HepG2 (cell line): Measurements from ENCODE around the gene ATXN2. TPM values are rescaled to one million over a fixed set of nuclear protein-coding genes. Genes with fewer than 3 reads are reported as not detected.

Experiments
- ATAC-seq: fragments of 200-7000 bp; cut with Tn5 transposase; 3 replicates; pipeline ENCODE4 v1.9.1; 2020; ENCODE audit warnings: mild to moderate bottlenecking, moderate library complexity
- BruUV-seq: library from RNA; stranded (reverse); fragments of 400-500 nt; replicated peaks from 2 replicates; lab custom pipeline; 2021; lab: Mats Ljungman, UMichigan
- CTCF ChIA-PET: fragments of 300-600 bp; formaldehyde crosslinking; extraction: SDS; loops from one replicate; lab custom pipeline; 2021; ENCODE audit warnings: low total read pairs, inconsistent platforms, low intra/inter-chr PET ratio; lab: Yijun Ruan, JAX
- POLR2A ChIA-PET: fragments of 350-600 bp; sonication (Branson Sonifier 250); formaldehyde crosslinking; loops from one replicate; lab custom pipeline; 2020; ENCODE audit warnings: antibody characterized with exemption, inconsistent platforms; lab: Yijun Ruan, JAX
- DNase-seq: peaks from one replicate; pipeline ENCODE4 v3.0.0-alpha.2; 2015; ENCODE audit warnings: low spot score
- FAIRE-seq: peaks from 3 replicates; lab custom pipeline; 2011; peaks lifted over from hg19 to GRCh38; lab: Jason Lieb, UNC
- H2AFZ ChIP-seq: one replicate; pipeline ENCODE4 v1.6.1; 2011; ENCODE audit warnings: low read length, inconsistent platforms
- H3K27ac ChIP-seq: fragments of 300-600 bp; 3 replicates; pipeline ENCODE4 v1.8.0; 2011; ENCODE audit warnings: mixed run types, mild to moderate bottlenecking, mixed read lengths, low read length, inconsistent platforms; ENCODE audit not compliant: insufficient read depth; ENCODE audit errors: extremely low read length
- H3K27me3 ChIP-seq, 2 experiments: fragments of 200-600 bp in 1 of 2; 2 replicates in 1 of 2; 3 replicates in 1 of 2; pipeline versions ENCODE4 v1.6.0 to v1.8.0; 2011; ENCODE audit warnings: low read length in 2 of 2, mild to moderate bottlenecking in 2 of 2, moderate library complexity in 2 of 2, inconsistent platforms in 1 of 2; ENCODE audit not compliant: insufficient read depth in 2 of 2, control insufficient read depth in 1 of 2
- H3K36me3 ChIP-seq, 2 experiments: fragments of 200-600 bp in 1 of 2; replicated peaks in 1 of 2; 2 replicates in 1 of 2; 3 replicates in 1 of 2; pipeline versions ENCODE4 v1.5.1 to v1.8.0; 2011; ENCODE audit warnings: low read length in 2 of 2, inconsistent platforms in 1 of 2; ENCODE audit not compliant: insufficient read depth in 2 of 2, control insufficient read depth in 1 of 2
- H3K4me1 ChIP-seq: 2 replicates; pipeline ENCODE4 v1.5.1; 2012; ENCODE audit warnings: low read length, inconsistent platforms; ENCODE audit not compliant: insufficient read depth
- H3K4me2 ChIP-seq: 2 replicates; pipeline ENCODE4 v1.6.0; 2011; ENCODE audit warnings: low read depth, low read length, inconsistent platforms
- H3K4me3 ChIP-seq, 3 experiments: fragments of 200-600 bp in 1 of 3; sonication (generic), shearing (Covaris generic) in 1 of 3; replicated peaks in 1 of 3; 2 replicates each; pipeline ENCODE4 v1.5.1; 2011 to 2016; ENCODE audit warnings: low read length in 3 of 3, inconsistent platforms in 2 of 3, low read depth in 2 of 3, mild to moderate bottlenecking in 2 of 3, control low read depth in 1 of 3, mixed read lengths in 1 of 3; ENCODE audit not compliant: insufficient read depth in 1 of 3
- H3K79me2 ChIP-seq: one replicate; pipeline ENCODE4 v1.6.1; 2011; ENCODE audit warnings: low read length, inconsistent platforms; ENCODE audit not compliant: insufficient read depth
- H3K9ac ChIP-seq: 2 replicates; pipeline ENCODE4 v1.6.0; 2011; ENCODE audit warnings: mild to moderate bottlenecking, low read depth, low read length, inconsistent platforms; ENCODE audit not compliant: insufficient read depth
- H3K9me3 ChIP-seq: 2 replicates; pipeline ENCODE4 v1.5.1; 2012; ENCODE audit warnings: mild to moderate bottlenecking, low read length
- H4K20me1 ChIP-seq: 2 replicates; pipeline ENCODE4 v1.6.0; 2011; ENCODE audit warnings: inconsistent platforms, mild to moderate bottlenecking, low read length, moderate library complexity; ENCODE audit not compliant: insufficient read depth
- POLR2A ChIP-seq, 2 experiments: IDR thresholded peaks; 2 replicates each; pipeline ENCODE4 v1.6.1; 2011; ENCODE audit warnings: low read depth in 2 of 2, low read length in 2 of 2, mild to moderate bottlenecking in 1 of 2, moderate library complexity in 1 of 2; ENCODE audit not compliant: insufficient read depth in 1 of 2
- SRY ChIP-seq: sonication (generic); formaldehyde crosslinking; IDR thresholded peaks from 2 replicates; pipeline ENCODE4 v1.8.0; 2022; ENCODE audit warnings: mild to moderate bottlenecking, missing genetic modification reagents
- SSRP1 ChIP-seq: IDR thresholded peaks from 2 replicates; pipeline ENCODE4 v1.6.1; 2016; ENCODE audit warnings: control low read depth
- ZNF33B ChIP-seq: sonication (generic); formaldehyde crosslinking; IDR thresholded peaks from 2 replicates; pipeline ENCODE4 v1.5.1; 2020; ENCODE audit warnings: mild to moderate bottlenecking, missing genetic modification reagents
- ZNF468 ChIP-seq: sonication (generic); formaldehyde crosslinking; IDR thresholded peaks from 2 replicates; pipeline ENCODE4 v1.8.0; 2022; ENCODE audit warnings: mild to moderate bottlenecking, moderate library complexity, missing genetic modification reagents
- WGBS: methylation state at CpG from one replicate; pipeline ENCODE4 v1.1.6; 2017; ENCODE audit warnings: low lambda C conversion rate; 5-methylcytosine and 5-hydroxymethylcytosine counted together
- in situ Hi-C: cut with HindIII; loops from 2 replicates; pipeline ENCODE4 v1.10.0; 2017; ENCODE audit warnings: low pct_unique_long_range_greater_than_20kb; ENCODE audit not compliant: extremely low pct_ligation_motif_present
- intact Hi-C: fragments of 100-400 bp; cut with micrococcal nuclease; formaldehyde crosslinking; loops from one replicate; pipeline ENCODE4 v1.10.0; 2022; ENCODE audit not compliant: unreplicated experiment
- polyA plus RNA-seq, 8 experiments: library from polyadenylated mRNA; depleted of rRNA in 3 of 8; stranded (reverse) in 7 of 8; unstranded in 1 of 8; fragments of >200 nt; fragmentation: Illumina TruSeq in 4 of 8; extraction: Trizol in 4 of 8; gene quantifications; 2 replicates each; pipeline versions ENCODE4 v1.2.1 to v1.2.3, GENCODE V29; 2011 to 2016; ENCODE audit warnings: low read depth in 4 of 8, missing spikeins in 1 of 8, mixed read lengths in 1 of 8; ENCODE audit not compliant: insufficient read depth in 1 of 8
- total RNA-seq, 5 experiments: library from RNA; depleted of rRNA; stranded (reverse); fragments of >200 nt; fragmentation: Illumina TruSeq; extraction: Trizol; gene quantifications; 2 replicates each; pipeline ENCODE4 v1.2.3, GENCODE V29; 2016; ENCODE audit warnings: low read depth in 1 of 5
- TF ChIP-seq, protein P1 (sequence below): sonication (generic); formaldehyde crosslinking; IDR thresholded peaks from 2 replicates; pipeline ENCODE4 v1.5.0; 2020; ENCODE audit warnings: missing genetic modification reagents
- TF ChIP-seq, protein P2 (sequence below): sonication (generic); formaldehyde crosslinking; IDR thresholded peaks from 2 replicates; pipeline ENCODE4 v1.4.0; 2020; ENCODE audit warnings: missing genetic modification reagents
- TF ChIP-seq, protein P3 (sequence below): sonication (generic); formaldehyde crosslinking; IDR thresholded peaks from 2 replicates; pipeline ENCODE4; 2020; ENCODE audit warnings: missing genetic modification reagents, mild to moderate bottlenecking, borderline replicate concordance

The ATXN2 gene
- total and polyA plus RNA-seq, 2 of the 13 experiments (the other 11 are each of a cell fraction or from before 2014, with no cell fraction given): 18.1 to 27.1 TPM

- Histone ChIP-seq H3K4me1 (no peaks in the 10 kb centered on the region), H3K79me2 (no peaks in the 10 kb centered on the region), H3K27me3 (no peaks in the 10 kb centered on the region; a peak in 1 of 5 replicates), H3K9ac (no peak overlapping the region), H3K4me3 (no peak overlapping the region), H2AFZ (no peak overlapping the region), H3K9me3 (no peaks in the 10 kb centered on the region), H3K4me2 (no peak overlapping the region), H4K20me1 (0 out of 2 replicates have a peak, but pooled peaks cover 5% of the 10 kb centered on the region), H3K36me3 (peaks cover 42 to 85% of the 10 kb centered on the region in 2 experiments), H3K27ac (no peak overlapping the region)
- WGBS: 89% methylated on average over 3 of the region's 6 CpGs
- intact Hi-C loops: no loop called here
- in situ Hi-C loops: no loop called here
- CTCF ChIA-PET: no interaction called here
- POLR2A ChIA-PET: no interaction called here
- ATAC-seq (no peak), DNase-seq (no peak), FAIRE-seq (no peak)
- TF ChIP-seq POLR2A (IDR thresholded peaks at IDR 0.05; ENCODE audit: insufficient read depth in 1 of 2, low read depth in 2 of 2, low read length in 2 of 2): 0 out of 4 replicates have a peak, but pooled peaks of 1 of the 2 experiments have one; percentile 3
- TF ChIP-seq, protein P1, sequence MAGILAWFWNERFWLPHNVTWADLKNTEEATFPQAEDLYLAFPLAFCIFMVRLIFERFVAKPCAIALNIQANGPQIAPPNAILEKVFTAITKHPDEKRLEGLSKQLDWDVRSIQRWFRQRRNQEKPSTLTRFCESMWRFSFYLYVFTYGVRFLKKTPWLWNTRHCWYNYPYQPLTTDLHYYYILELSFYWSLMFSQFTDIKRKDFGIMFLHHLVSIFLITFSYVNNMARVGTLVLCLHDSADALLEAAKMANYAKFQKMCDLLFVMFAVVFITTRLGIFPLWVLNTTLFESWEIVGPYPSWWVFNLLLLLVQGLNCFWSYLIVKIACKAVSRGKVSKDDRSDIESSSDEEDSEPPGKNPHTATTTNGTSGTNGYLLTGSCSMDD (CRISPR knock-in tag): no peak
- no peak for TF ChIP-seq ZNF33B (CRISPR knock-in tag)
- TF ChIP-seq, protein P2, sequence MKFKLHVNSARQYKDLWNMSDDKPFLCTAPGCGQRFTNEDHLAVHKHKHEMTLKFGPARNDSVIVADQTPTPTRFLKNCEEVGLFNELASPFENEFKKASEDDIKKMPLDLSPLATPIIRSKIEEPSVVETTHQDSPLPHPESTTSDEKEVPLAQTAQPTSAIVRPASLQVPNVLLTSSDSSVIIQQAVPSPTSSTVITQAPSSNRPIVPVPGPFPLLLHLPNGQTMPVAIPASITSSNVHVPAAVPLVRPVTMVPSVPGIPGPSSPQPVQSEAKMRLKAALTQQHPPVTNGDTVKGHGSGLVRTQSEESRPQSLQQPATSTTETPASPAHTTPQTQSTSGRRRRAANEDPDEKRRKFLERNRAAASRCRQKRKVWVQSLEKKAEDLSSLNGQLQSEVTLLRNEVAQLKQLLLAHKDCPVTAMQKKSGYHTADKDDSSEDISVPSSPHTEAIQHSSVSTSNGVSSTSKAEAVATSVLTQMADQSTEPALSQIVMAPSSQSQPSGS (CRISPR knock-in tag): no peak
- no peak for TF ChIP-seq ZNF468 (CRISPR knock-in tag)
- TF ChIP-seq, protein P3, sequence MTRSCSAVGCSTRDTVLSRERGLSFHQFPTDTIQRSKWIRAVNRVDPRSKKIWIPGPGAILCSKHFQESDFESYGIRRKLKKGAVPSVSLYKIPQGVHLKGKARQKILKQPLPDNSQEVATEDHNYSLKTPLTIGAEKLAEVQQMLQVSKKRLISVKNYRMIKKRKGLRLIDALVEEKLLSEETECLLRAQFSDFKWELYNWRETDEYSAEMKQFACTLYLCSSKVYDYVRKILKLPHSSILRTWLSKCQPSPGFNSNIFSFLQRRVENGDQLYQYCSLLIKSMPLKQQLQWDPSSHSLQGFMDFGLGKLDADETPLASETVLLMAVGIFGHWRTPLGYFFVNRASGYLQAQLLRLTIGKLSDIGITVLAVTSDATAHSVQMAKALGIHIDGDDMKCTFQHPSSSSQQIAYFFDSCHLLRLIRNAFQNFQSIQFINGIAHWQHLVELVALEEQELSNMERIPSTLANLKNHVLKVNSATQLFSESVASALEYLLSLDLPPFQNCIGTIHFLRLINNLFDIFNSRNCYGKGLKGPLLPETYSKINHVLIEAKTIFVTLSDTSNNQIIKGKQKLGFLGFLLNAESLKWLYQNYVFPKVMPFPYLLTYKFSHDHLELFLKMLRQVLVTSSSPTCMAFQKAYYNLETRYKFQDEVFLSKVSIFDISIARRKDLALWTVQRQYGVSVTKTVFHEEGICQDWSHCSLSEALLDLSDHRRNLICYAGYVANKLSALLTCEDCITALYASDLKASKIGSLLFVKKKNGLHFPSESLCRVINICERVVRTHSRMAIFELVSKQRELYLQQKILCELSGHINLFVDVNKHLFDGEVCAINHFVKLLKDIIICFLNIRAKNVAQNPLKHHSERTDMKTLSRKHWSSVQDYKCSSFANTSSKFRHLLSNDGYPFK (CRISPR knock-in tag): no peak
- no peak for TF ChIP-seq SRY (CRISPR knock-in tag)
- TF ChIP-seq SSRP1 (CRISPR knock-in tag): 0 out of 2 replicates have a peak, but pooled peaks have one; percentile 46
- no TSS peak for BruUV-seq
These were observed 153.2 kb downstream of the ATXN2 start for GRCh38 chr12:111445726-111446581.
